Esophagus muscularis mucosa (tissue), 4 donors: ENCODE data around the gene SLC16A1. TPM values are rescaled to one million over a fixed set of nuclear protein-coding genes. Genes with fewer than 3 reads are reported as not detected.
"Not testable (repeated sequence)": the region's sequence is repeated elsewhere in the genome, so short reads cannot be mapped to it uniquely, and the experiment has no call there.

Experiments used
- DNase-seq: peaks from one replicate; pipeline ENCODE4 v3.0.0-alpha.2; 2017; ENCODE audit errors: extremely low spot score
- H3K27ac ChIP-seq, 4 donors: fragments of 200-600 bp; sonication (generic); replicated peaks in 1 of 4; 1 replicate in 3 of 4; 2 replicates in 1 of 4; pipeline ENCODE4 v1.5.1; 2016 to 2019; ENCODE audit warnings: mild to moderate bottlenecking in 1 of 4
- H3K27me3 ChIP-seq, 4 donors: fragments of 200-600 bp; sonication (generic); one replicate each; pipeline versions ENCODE4 v1.5.1 to v1.6.0; 2016 to 2019
- H3K36me3 ChIP-seq, 4 donors: fragments of 200-600 bp; sonication (generic); one replicate each; pipeline ENCODE4 v1.5.1; 2016 to 2019
- H3K4me1 ChIP-seq, 4 donors: fragments of 200-600 bp; sonication (generic); one replicate each; pipeline ENCODE4 v1.5.1; 2016 to 2019
- H3K4me3 ChIP-seq, 4 donors: fragments of 200-600 bp; sonication (generic); 1 replicate in 2 of 4; 2 replicates in 2 of 4; pipeline ENCODE4 v1.5.1; 2016 to 2019; ENCODE audit warnings: mild to moderate bottlenecking in 4 of 4, moderate library complexity in 1 of 4
- H3K9me3 ChIP-seq, 4 donors: fragments of 200-600 bp; sonication (generic); 1 replicate in 3 of 4; 2 replicates in 1 of 4; pipeline ENCODE4 v1.5.1; 2016 to 2019
- CTCF ChIP-seq, 3 experiments: fragments of 200-600 bp in 2 of 3; fragments of 450-650 bp in 1 of 3; sonication (generic) in 2 of 3; IDR thresholded peaks; one replicate each; pipeline ENCODE4 v1.5.1; 2017 to 2019; ENCODE audit warnings: antibody characterized with exemption in 3 of 3, mild to moderate bottlenecking in 2 of 3, moderate library complexity in 1 of 3
- EP300 ChIP-seq: sonication (generic); formaldehyde crosslinking; IDR thresholded peaks from one replicate; pipeline ENCODE4 v1.6.1; 2017; ENCODE audit warnings: antibody characterized with exemption
- POLR2A ChIP-seq: fragments of 450-650 bp; IDR thresholded peaks from one replicate; pipeline ENCODE4 v1.6.1; 2017; ENCODE audit warnings: antibody characterized with exemption, moderate library complexity, mild to moderate bottlenecking, low read depth
- POLR2AphosphoS5 ChIP-seq, 2 donors: sonication (generic); formaldehyde crosslinking; IDR thresholded peaks; one replicate each; pipeline ENCODE4 v1.6.1; 2017; ENCODE audit warnings: antibody characterized with exemption in 2 of 2
- WGBS: methylation state at CpG from one replicate; pipeline ENCODE4 v1.1.5; 2018; 5-methylcytosine and 5-hydroxymethylcytosine counted together
- intact Hi-C: fragments of 100-400 bp; cut with DNase I; formaldehyde crosslinking; loops from one replicate; pipeline ENCODE4 v1.15.1; 2023
- total RNA-seq, 4 donors: library from RNA; depleted of rRNA; stranded (reverse); fragments of >200 nt; gene quantifications; one replicate each; pipeline versions ENCODE4 v1.1.0 to v1.2.1, GENCODE V29; 2016

Gene SLC16A1
- total RNA-seq, 4 donors from 2014 or later: 29.9 to 40.1 (median 33.7) TPM

GRCh38 chr1:112997781-112998180, 41.8 kb upstream of the SLC16A1 start:
- intact Hi-C loops: loop anchor here (2.0 kb wide), 1 partner anchor 39 kb away; no protein-coding TSS in a partner anchor
- DNase-seq: no peak
- WGBS: 73% methylated on average over 2 of the region's 2 CpGs
- Histone ChIP-seq H3K4me3 (no peak overlapping the region), H3K27ac (peak overlapping the region; percentile 77 to 81 (median 79)), H3K4me1 (peaks cover 17 to 70% (median 57%) of the 10 kb centered on the region in 4 donors), H3K36me3 (peaks cover 0 to 4% (median 2%) of the 10 kb centered on the region in 4 donors), H3K27me3 (no peaks in the 10 kb centered on the region), H3K9me3 (no peaks in the 10 kb centered on the region)
- TF ChIP-seq POLR2AphosphoS5 (IDR thresholded peaks at IDR 0.05) (peak; percentile 61 to 74), CTCF (IDR thresholded peaks at IDR 0.05) (no peak), POLR2A (no peak)

GRCh38 chr1:112995890-112996289, 39.9 kb upstream of the SLC16A1 start:
- intact Hi-C loops: loop anchor here (2.0 kb wide), 1 partner anchor 37 kb away; no protein-coding TSS in a partner anchor

GRCh38 chr1:112995021-112995420, 39.0 kb upstream of the SLC16A1 start:
- H3K27me3 ChIP-seq, H3K9me3 ChIP-seq, H3K4me3 ChIP-seq, H3K36me3 ChIP-seq, DNase-seq, intact Hi-C loops: not testable (repeated sequence)
- Histone ChIP-seq H3K27ac (peak overlapping the region; percentile 77 to 81 (median 79)), H3K4me1 (peaks cover 24 to 63% (median 54%) of the 10 kb centered on the region in 4 donors)
- 96% methylated on average over 9 of the region's 9 CpGs for WGBS

More at GRCh38 chr1:112995890-112996289, 39.9 kb upstream of the SLC16A1 start:
- Histone ChIP-seq H3K27ac (peak overlapping the region; percentile 77 to 81 (median 79)), H3K4me3 (no peak overlapping the region), H3K36me3 (peaks cover 0 to 4% (median 2%) of the 10 kb centered on the region in 4 donors), H3K27me3 (no peaks in the 10 kb centered on the region), H3K9me3 (no peaks in the 10 kb centered on the region), H3K4me1 (peaks cover 24 to 70% (median 57%) of the 10 kb centered on the region in 4 donors)
- no peak for DNase-seq
- WGBS: 55% methylated on average over 2 of the region's 2 CpGs
- TF ChIP-seq POLR2A (no peak), CTCF (IDR thresholded peaks at IDR 0.05) (no peak), EP300 (no peak), POLR2AphosphoS5 (IDR thresholded peaks at IDR 0.05) (peak in 1 of 2 donors; percentile 47)

GRCh38 chr1:112992780-112993179, 36.8 kb upstream of the SLC16A1 start:
- H3K4me1 ChIP-seq: peaks cover 15 to 53% (median 40%) of the 10 kb centered on the region in 4 donors
- TF ChIP-seq POLR2AphosphoS5 (IDR thresholded peaks at IDR 0.05): no peak
- TF ChIP-seq CTCF (IDR thresholded peaks at IDR 0.05): no peak
- no peak for TF ChIP-seq EP300
- no peak for TF ChIP-seq POLR2A
- no peak for DNase-seq
- no peak overlapping the region for H3K27ac ChIP-seq
- H3K36me3 ChIP-seq: peaks cover 0 to 3% (median 0%) of the 10 kb centered on the region in 4 donors
- no peaks in the 10 kb centered on the region for H3K27me3 ChIP-seq
- H3K4me3 ChIP-seq: no peak overlapping the region
- intact Hi-C loops: no loop called here
- WGBS: 92% methylated on average over 1 of the region's 1 CpG
- H3K9me3 ChIP-seq: no peaks in the 10 kb centered on the region

GRCh38 chr1:112991402-112992120, 35.6 kb upstream of the SLC16A1 start:
- DNase-seq: no peak
- H3K9me3 ChIP-seq: no peaks in the 10 kb centered on the region
- peaks cover 0 to 3% (median 0%) of the 10 kb centered on the region in 4 donors for H3K36me3 ChIP-seq
- H3K27me3 ChIP-seq: no peaks in the 10 kb centered on the region
- intact Hi-C loops: no loop called here
- no peak overlapping the region for H3K4me3 ChIP-seq
- TF ChIP-seq POLR2A (no peak), EP300 (no peak), POLR2AphosphoS5 (IDR thresholded peaks at IDR 0.05) (no peak), CTCF (IDR thresholded peaks at IDR 0.05) (no peak)
- 91% methylated on average over 4 of the region's 4 CpGs for WGBS
- peaks cover 15 to 54% (median 33%) of the 10 kb centered on the region in 4 donors for H3K4me1 ChIP-seq
- H3K27ac ChIP-seq: no peak overlapping the region
